HG03354 (cell line): ENCODE measurements around the gene LCP2.

ENCODE experiments used
- ATAC-seq: cut with Tn5 transposase; IDR thresholded peaks from one replicate; pipeline ENCODE4 v1.9.1; 2021; ENCODE audit warnings: mild to moderate bottlenecking; ENCODE audit not compliant: unreplicated experiment, poor library complexity, severe bottlenecking

Gene LCP2

DNA sequence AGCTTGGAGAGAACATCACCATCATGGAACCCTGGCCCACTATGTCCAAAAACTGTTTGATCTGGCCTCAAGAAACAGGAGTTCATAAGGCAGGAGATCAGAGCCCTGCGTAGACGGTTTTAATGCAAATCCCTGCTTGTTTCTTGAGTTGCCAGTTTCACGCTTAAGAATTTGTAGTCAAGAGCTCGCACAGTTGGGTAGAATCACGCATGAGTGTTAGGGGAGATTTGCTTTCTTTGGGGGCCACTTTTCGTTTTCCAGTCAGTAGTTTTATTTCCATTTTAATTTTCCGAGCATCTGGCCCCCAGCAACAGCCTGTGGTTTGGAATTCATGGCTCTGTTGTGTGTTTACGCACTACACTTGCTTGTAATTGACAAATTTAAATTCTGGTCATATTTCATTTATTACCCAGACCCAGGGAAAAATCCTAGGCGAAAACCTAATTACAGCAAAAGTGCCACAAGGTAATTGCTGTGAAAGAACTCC is 71.4 kb downstream of the LCP2 start:
- no peak for ATAC-seq

DNA sequence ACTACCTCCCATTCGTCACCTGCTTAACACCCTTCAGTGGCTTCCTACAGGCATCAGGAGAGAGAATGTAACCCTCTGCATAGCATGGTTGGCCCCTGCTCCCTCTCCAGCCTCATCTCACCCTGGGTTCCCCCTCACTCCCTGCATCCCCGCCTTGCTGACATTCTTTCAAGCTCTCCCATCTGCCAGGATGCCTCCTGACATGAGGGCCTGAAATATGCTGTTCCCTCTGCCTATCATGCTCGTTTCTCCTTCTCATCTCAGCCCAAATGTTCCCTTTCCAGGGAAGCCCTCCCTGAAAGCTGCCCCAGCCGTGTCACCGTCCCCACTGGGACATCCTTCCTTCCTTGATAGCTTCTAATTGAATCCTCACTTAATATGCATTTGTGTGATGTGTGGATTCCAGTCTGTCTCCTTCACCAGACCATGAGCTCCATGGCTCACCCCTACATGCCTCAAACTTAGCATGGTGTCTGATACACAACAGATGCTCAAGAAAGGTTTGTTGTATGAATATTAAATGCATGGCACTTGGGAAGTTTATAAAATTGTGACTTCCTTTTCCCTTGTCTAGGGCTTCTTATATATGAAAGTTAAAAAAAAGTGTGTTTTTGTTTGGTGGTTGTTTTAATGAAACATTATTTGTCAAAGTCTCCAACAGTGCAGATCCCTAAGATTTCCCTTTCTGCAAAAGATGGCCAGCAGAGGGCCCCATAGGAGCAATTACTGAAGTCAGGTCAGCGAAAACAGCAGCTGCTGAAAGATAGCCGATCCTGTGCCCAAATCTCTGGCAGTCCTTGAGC is 72.0 kb downstream of the LCP2 start:
- peak; percentile 71 for ATAC-seq

DNA sequence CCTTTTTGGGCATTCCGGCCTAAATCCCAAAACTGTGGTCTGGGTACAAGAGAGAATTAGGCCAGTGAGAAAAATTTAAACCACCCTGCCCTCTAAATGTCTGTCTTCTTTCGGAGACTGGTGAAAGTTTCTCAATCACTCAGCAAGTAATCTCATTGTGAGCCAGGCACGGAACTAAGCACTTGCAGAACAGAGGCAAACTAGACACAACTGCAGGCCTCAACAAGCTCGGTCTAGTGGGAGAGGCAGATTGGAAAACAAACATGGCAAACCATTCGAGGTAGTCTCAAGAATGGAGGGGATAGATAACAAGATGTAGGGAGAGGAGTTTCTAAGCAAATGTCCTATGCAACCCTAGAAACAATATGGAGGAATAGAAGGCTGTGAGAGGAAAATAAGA is 73.7 kb downstream of the LCP2 start:
- ATAC-seq, result no peak

DNA sequence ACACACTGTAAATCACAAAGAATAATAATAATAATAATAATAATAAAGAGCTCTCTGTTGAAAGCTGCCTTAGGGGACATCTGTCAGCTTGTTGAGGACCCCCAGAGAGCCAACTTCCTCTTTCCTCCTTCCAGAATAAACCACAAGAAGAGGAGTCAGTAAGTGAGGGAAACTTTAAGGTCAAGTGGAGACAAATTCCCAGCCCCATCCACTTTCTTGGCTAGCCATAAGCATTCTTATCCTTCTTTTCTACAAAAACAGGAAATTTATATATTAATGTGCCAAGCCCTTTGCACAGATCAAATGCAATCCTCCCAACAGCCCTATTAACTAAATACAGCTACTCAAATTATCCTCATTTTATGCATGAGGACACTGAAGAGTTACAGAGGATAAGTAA is 74.2 kb downstream of the LCP2 start:
- ATAC-seq, result no peak

DNA sequence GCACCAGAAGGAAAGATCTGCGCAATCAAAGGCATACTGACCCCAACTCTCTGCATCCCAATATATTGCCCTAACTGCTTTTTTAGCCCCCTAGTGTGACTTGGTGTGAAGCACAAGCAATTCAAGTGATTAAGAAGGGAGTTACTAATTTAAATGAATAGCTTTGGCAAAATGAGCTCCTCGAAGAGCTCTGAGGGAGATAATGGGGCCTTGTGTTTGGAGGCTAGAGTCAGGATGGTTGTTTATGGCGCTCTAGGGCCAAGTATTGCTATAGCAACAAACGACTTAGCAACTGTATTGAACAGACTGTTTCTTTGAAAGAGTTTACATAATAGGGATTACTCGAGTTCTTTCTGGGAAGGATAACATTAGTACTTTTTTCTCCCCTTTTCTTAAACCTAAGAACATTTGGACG is 76.2 kb downstream of the LCP2 start:
- ATAC-seq, result no peak

DNA sequence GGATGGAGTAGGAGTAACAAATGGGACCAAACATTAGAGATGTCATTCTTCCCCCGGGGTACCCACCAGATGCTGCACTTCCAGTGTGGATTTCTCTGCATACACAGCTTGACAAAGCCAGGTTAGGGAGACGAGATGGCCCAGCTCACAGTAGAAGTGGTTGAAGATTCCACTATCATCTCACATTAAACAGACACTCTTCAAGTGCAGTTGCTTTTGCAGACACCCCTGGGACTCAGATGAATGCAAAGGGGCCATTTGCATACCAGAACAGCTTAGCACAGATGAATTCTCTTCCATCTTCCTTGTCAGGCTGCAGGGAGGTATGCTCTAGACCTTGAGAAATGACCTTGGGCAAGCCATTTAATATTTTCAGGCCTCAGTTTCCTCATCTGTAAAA is 77.4 kb downstream of the LCP2 start:
- no peak for ATAC-seq

DNA sequence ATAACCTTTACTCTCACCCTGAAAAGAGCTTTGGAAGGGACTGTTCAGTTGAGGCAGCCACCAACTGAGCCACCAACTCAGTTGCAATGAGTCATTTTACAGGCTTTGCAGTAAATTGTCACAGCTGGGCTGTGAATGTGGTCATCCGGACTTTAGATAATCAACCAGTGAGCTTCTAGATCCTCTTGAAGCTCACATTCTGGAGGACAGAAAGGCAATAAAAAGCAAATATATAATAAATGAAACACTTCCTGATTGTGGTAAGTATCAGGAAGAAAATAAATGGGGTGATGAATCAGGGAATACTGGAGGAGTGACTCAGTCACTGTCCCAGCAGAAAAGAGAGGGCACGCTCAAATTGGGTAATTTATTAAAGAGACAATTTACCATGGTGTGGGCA is 78.0 kb downstream of the LCP2 start:
- no peak for ATAC-seq

DNA sequence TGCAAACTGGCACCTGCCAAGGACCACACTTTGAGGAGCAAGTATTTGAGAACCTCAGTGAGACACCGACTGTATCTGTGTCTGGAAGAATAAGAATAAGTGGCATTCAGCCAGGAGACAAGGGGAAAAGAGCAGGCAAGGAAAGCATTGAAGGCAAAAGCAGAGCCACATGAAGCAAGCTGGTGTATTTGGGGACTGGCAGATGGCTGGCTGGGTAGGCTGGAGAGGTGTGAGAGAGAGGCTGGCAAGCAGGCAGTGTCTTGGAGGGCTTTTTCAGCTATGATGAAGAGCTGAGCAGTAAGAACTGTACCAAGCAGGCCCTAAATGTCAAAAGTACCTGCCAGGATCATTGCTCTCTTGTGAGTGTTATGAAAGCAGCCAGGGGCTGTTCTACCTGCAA is 78.9 kb downstream of the LCP2 start:
- no peak for ATAC-seq

DNA sequence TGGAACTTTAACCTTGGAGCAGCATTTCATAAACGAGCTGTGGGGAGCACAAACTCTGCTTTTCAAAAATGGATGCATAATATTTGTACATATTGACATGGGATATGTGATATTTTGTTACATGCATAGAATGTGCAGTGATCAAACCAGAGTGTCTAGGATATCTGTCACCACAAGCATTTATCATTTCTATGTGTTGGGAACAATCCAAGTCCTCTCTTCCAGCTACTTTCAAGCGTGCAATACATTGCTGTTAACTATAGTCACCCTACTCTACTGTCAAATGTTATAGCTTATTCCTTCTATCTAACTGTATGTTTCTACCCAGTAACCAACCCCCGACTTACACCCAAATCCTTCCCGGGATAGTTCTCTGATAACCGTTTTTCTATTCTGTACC is 79.7 kb downstream of the LCP2 start:
- no peak for ATAC-seq

DNA sequence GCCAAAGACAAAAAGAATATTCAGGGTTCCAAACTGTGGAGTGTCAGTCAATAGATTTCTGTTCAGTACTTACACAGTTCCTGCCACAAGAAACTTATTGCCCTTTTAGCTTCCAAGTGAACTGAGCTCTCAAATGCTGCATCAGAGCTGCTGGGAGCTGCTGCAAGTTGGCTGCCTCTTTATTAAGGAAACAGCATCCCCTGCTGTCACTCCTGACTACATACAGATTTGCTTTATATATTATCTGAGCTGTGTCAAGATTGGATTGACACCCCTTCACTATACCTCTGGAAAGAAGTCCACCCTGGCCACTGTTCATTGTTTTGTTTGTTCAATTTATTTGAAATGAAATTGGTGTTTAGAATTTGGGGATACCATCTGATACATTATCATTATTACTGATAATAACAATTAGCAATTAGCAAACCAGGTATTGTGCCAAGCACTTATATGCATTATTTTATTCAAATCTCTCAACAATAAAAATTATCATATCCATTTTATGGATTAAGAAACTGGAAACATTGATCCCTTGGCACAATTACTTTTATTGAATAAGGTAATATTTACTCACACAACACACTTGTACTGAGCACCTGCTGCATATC is 81.2 kb downstream of the LCP2 start:
- ATAC-seq, result no peak

DNA sequence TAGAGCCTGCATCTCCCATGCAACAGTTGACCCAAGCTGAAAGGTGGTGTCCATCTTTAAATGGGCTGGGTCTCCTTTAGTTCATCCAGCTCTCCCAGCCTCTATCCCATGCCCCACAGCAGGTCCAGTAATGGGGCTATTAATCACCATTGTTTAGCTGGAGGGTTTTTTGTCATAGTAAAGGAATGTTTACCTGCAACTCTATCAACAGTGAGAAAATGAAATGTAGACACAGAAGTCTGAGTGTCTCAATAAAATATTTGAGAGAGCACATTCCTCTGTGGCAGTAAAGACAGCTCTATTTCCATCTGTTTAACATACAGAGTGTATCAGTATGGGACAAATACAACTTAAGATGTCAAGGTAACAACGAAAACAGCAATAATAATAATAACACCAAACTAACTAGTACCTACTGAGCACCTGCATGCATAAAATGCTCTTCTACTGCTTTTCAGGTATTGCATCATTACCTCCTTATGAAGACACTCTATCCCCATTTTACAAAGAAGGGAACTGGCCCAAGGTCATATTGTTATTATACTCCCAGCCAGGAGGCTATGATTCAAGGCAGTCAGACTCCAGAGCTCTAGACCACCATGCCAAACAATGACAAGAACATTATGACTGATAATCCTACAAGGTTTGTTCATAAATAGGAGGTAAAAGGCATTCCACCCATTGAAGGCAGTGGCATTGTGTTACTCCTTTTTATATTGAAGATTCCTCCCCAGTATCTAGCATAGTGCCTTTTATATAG is 85.8 kb downstream of the LCP2 start:
- ATAC-seq, result no peak

DNA sequence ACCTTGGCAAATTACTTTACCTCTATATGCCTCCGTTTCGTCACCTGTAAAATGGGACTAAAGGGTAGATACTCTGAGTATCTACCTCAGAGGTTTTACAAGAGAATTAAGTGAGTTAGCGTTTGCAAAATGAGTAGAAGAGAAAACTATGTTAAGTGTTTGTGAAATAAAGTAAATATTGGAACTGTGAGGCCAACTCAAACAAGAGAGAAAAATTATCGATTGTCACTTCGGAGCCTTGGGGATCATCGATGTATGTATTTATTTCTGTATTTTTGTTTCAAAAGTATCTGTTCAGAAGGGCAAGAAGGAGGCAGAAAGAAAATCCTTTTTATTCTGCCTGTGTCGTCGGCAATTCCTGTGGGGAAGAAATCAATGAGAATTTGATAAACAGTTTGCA is 90.6 kb downstream of the LCP2 start:
- ATAC-seq, result no peak

DNA sequence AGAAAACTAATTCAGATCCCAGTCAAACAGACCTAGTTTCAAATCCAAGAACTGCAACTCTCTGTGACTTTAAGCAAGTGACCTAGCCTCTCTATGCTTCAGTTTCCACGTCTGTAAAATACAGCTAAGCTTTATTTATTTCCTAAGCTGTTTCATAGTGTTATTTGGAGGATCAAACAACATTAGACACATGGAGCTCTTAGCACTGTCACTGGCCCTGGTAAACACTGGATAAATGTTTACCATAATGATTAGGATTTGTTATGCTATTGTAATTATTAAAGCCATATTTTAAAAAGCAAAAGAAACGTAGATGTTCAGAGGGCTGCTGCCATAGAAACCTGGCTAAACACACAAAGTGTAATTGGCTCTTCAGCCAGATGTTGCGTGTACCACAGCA is 91.4 kb downstream of the LCP2 start:
- ATAC-seq, result no peak

DNA sequence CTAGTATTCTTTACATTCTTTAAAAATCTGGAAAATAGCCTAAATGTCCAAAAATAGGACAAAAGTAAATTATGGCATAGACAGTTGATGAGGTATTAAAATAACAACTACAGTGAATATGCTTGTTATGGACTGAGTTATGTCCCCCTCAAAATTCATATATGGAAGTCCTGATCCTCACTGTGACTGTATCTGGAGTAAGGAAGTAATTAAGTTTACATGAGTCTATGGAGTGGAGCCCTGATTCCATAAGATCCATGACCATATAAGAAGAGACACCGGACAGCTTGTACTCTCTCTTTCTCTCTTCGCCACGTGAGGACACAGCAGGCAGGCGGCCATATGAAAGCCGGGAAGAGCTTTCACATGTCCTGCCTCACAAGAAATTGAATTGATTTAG is 93.4 kb downstream of the LCP2 start:
- ATAC-seq, result no peak

DNA sequence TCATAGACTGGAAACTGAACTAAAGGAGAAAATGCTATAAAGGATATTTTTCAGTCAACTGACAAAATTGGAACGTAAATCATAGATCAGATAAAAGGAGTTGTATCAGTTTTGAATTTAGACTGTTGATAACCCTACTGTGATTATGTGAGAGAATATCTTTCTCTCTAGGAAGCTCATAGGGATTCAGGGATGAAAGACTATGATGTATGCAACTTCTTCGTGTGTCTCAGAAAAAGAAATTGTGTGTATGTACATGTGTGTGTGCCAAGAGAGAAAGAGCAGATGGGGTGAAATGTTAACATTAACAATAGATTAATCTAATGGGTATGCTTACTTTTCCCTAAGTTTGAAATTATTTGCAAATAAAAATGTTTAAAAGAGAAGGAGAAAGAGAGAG is 95.5 kb downstream of the LCP2 start:
- no peak for ATAC-seq

DNA sequence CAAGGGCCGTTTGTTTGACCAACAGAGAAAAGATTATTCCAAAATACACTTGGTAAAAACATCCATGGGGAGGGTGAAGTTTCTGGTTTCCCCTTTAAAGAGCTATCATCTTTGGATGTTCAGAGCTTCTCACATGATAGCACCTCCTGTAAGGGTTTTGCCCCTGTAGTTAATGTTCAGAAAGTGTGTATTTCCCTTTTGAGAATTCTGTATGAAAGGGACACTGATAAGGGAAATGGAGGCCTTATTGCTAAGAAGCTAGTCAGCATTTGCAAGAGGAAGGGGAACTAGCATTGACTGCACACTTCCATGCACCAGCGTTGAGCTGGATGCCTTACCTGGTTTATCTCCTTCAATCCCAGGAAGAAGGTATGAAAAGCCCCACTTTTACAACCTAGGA is 96.3 kb downstream of the LCP2 start:
- ATAC-seq, result no peak

DNA sequence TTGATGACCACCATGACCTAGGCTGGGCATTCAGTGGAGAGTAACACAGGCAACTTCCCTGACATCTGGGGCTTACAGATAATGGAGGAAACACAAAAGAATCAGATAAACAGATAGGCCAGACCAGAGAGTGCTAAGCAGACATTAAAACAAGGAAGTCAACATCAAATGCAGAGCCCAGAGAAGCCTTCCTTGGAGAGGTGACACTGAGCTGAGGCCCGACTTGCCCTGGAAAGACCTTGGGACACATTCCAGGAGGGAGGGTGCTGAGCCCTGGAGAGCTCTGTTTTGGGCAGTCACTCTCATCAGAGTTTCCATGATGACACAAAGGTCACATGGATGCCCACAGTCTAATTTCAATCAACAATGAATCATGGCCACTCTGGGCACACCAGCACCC is 96.7 kb downstream of the LCP2 start:
- no peak for ATAC-seq
